ENCODE results near the gene PEX10.

PEX10 gene

GRCh38 chr1:2402420-2402819, 9.9 kb downstream of the PEX10 start:
- no peak overlapping the region for H3K4me3 ChIP-seq (replicated peaks; ENCODE audit: low read depth, low read length)
- no peak for DNase-seq (ENCODE audit: low read depth)
- TF ChIP-seq CTCF (IDR thresholded peaks at IDR 0.05; ENCODE audit: low read length, missing control alignments), result no peak

DNA sequence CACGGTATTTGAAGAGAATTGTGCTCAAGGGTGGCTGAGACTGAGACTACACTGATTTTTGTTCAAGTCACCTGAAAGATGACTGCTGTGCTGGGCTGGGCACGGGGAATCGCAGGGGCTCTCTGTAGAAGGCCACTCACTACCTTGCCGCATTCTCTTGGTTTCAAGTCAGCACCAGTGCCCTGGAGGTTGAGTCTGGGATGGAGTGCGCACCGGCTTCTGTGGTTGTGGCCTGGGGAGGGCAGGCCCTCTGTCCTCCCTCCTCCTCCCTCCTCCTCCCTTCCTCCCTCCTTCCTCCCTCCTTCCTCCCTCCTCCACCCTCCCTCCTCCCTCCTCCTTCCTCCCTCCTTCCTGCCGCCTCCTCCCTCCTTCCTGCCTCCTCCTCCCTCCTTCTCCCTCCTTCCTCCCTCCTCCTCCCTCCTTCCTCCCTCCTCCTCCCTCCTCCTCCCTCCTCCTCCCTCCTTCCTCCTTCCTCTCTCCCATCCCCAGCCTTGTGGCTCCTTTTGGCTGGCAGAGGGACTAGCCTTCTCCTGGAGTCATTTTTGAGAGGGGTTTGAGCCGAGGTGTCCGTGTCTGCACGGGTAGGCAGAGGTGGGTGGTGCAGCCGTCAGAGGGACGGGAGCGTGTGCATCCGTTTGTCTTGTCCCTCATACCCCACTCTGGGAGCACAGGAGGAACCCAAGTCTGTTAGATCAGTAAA, 11.3 kb downstream of the PEX10 start:
- no peak for DNase-seq (ENCODE audit: low read depth)
- H3K4me3 ChIP-seq (replicated peaks; ENCODE audit: low read depth, low read length), result no peak overlapping the region
- no peak for TF ChIP-seq CTCF (IDR thresholded peaks at IDR 0.05; ENCODE audit: low read length, missing control alignments)

GRCh38 chr1:2400576-2400909, 11.8 kb downstream of the PEX10 start:
- no peak for DNase-seq (ENCODE audit: low read depth)
- H3K4me3 ChIP-seq (replicated peaks; ENCODE audit: low read depth, low read length), result no peak overlapping the region
- TF ChIP-seq CTCF (IDR thresholded peaks at IDR 0.05; ENCODE audit: low read length, missing control alignments), result no peak

DNA sequence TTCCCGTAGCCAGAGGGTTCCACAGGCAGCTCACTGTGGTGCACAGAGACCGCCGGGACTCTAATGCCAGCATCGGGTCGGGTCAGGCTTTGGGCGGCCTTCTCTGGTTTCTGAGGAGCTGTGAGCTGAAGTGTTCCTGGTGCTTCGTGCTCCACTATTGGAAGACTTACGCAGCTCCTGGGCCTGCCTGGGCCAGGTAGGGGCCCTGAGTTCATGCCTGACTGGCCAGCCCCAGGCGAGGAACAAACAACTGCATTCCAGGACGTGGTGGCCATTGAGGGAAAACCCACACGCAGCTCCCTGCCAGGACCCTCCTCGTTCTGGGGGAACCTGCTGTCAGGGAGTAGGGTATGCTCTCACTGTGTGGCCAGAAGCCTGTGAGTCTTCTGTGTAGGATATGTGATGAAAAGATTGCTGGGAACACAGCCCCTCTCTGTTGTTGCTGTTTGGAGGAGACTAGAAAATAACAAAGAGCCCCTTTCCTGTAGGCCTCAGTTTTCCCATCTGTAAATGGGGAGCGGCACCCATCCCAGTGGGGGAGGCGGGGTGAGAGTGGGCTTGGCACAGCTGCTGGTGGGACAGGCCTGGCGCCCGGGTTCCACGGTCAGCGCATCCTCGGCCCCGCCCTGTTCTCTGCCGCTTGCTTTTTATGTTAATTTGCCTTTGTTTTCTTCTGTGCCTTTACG, 12.3 kb downstream of the PEX10 start:
- no peak for DNase-seq (ENCODE audit: low read depth)
- no peak overlapping the region for H3K4me3 ChIP-seq (replicated peaks; ENCODE audit: low read depth, low read length)
- no peak for TF ChIP-seq CTCF (IDR thresholded peaks at IDR 0.05; ENCODE audit: low read length, missing control alignments)

DNA sequence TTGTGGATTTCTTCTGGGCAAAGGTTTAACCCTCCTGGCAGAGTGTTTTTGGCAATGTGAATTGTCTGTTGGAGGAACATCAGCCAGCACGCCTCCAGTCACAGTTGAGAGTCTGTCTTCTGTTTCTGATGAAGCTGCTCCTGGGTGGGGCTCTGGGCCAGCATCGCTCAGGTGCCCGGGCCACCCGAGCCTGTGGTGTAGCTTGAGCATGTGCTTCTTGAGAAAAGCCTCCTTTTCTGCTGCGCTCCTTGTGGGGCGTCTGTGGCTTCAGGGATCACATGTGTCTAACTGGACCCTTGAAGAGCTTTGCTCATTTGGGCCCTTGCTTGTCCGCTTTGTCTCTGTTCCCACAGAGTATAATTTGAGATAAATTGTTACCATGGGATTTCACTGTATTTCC, 13.5 kb downstream of the PEX10 start:
- no peak for DNase-seq (ENCODE audit: low read depth)
- H3K4me3 ChIP-seq (replicated peaks; ENCODE audit: low read depth, low read length), result no peak overlapping the region
- TF ChIP-seq CTCF (IDR thresholded peaks at IDR 0.05; ENCODE audit: low read length, missing control alignments), result no peak

DNA sequence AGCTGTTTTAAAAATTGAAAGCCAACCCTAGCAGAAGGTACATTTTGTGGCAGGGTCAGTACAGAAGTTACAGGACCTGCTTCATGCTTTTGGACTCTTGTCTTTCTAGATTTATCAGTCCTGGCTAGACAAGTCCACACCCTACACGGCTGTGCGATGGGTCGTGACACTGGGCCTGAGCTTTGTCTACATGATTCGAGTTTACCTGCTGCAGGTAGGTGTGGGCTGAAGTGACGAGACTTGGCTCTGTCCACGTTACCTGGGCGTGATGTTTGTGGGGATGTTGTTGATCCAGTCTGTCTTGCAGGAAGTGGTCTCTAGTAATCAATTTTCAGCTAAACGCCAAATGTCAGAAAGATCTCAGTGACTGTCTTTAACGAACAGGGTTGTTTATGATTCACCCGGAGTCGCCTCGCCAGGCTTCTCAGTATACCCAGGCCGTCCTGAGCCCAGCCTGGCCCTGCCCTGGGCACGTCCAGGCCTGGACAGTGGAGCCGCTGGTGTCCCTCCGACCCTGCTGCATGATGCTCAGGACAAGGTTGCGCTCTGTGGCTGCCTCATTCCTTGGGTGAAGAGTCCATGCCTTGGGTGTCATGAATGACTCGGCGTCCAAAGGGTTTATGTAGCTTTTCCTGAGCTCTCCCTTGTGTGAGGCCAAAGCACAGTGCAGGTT, 15.2 kb downstream of the PEX10 start:
- no peak for DNase-seq (ENCODE audit: low read depth)
- no peak overlapping the region for H3K4me3 ChIP-seq (replicated peaks; ENCODE audit: low read depth, low read length)
- TF ChIP-seq CTCF (IDR thresholded peaks at IDR 0.05; ENCODE audit: low read length, missing control alignments), result no peak

Data from fibroblast of pulmonary artery (primary cell).